ENCODE data around the gene RPL31.

GRCh38 chr2:100959225-100959880 lies 42.7 kb upstream of the RPL31 start:
- no peak for TF ChIP-seq EP300 (IDR thresholded peaks at IDR 0.05)
- TF ChIP-seq POLR2A (IDR thresholded peaks at IDR 0.05), result no peak
